Gastrocnemius medialis (tissue), 4 donors: Measurements from ENCODE around the gene GABRB1. TPM values are rescaled to one million over a fixed set of nuclear protein-coding genes. Genes with fewer than 3 reads are reported as not detected.

Experiments
- ATAC-seq, 2 donors: fragments of 150-250 bp; one replicate each; pipeline ENCODE4 v1.9.1; 2016
- DNase-seq, 2 donors: peaks; one replicate each; pipeline ENCODE4 v3.0.0-alpha.2; 2019
- H3K27ac ChIP-seq, 4 donors: fragments of 200-600 bp; sonication (generic); 1 replicate in 1 of 4; 2 replicates in 3 of 4; pipeline ENCODE4 v1.5.1; 2016 to 2018; ENCODE audit warnings: mild to moderate bottlenecking in 2 of 4, moderate library complexity in 1 of 4
- H3K27me3 ChIP-seq, 3 donors: fragments of 200-600 bp; sonication (generic) in 2 of 3; 1 replicate in 1 of 3; 2 replicates in 2 of 3; pipeline versions ENCODE4 v1.5.1 to v1.6.0; 2016 to 2019; ENCODE audit warnings: mild to moderate bottlenecking in 1 of 3, moderate library complexity in 1 of 3
- H3K36me3 ChIP-seq, 2 donors: fragments of 200-600 bp; sonication (generic) in 1 of 2; one replicate each; pipeline ENCODE4 v1.5.1; 2017 to 2018
- H3K4me1 ChIP-seq, 2 donors: fragments of 200-600 bp; sonication (generic) in 1 of 2; one replicate each; pipeline ENCODE4 v1.5.1; 2016 to 2017; ENCODE audit warnings: mild to moderate bottlenecking in 2 of 2
- H3K4me3 ChIP-seq, 4 donors: fragments of 200-600 bp; sonication (generic) in 3 of 4; 1 replicate in 1 of 4; 2 replicates in 3 of 4; pipeline ENCODE4 v1.5.1; 2016 to 2019; ENCODE audit warnings: mild to moderate bottlenecking in 2 of 4
- H3K9me3 ChIP-seq, 3 donors: fragments of 200-600 bp; sonication (generic) in 2 of 3; 1 replicate in 1 of 3; 2 replicates in 2 of 3; pipeline ENCODE4 v1.5.1; 2016 to 2019
- CTCF ChIP-seq, 5 experiments: fragments of 450-650 bp in 3 of 5; fragments of 200-600 bp in 2 of 5; sonication (generic) in 2 of 5; IDR thresholded peaks in 4 of 5; conservative IDR thresholded peaks in 1 of 5; 1 replicate in 4 of 5; 2 replicates in 1 of 5; pipeline ENCODE4 v1.5.1; 2016 to 2019; ENCODE audit warnings: antibody characterized with exemption in 5 of 5, mild to moderate bottlenecking in 3 of 5, moderate library complexity in 3 of 5
- POLR2A ChIP-seq, 2 donors: fragments of 450-650 bp; IDR thresholded peaks; one replicate each; pipeline ENCODE4 v1.6.1; 2017; ENCODE audit warnings: antibody characterized with exemption in 2 of 2, mild to moderate bottlenecking in 2 of 2, moderate library complexity in 2 of 2
- in situ Hi-C, 4 donors: fragments of 200-750 bp; cut with MboI; loops; one replicate each; pipeline versions ENCODE4 v1.15.0 to v1.8.0; 2017; ENCODE audit warnings: low sequenced_read_pairs in 4 of 4
- intact Hi-C: fragments of 100-400 bp; cut with DNase I; formaldehyde crosslinking; loops from one replicate; pipeline ENCODE4 v1.15.1; 2023; ENCODE audit warnings: low total_unique reads
- total RNA-seq, 4 donors: library from RNA; depleted of rRNA; stranded (reverse); fragments of >200 nt; gene quantifications; one replicate each; pipeline versions ENCODE4 v1.1.0 to v1.2.3, GENCODE V29; 2016

GABRB1 gene
- total RNA-seq, 4 donors from 2014 or later: not detected

GRCh38 chr4:47391256-47391655 lies 359.9 kb downstream of the GABRB1 start:
- in situ Hi-C loops (no loop called here), intact Hi-C loops (no loop called here)
- Histone ChIP-seq H3K4me3 (no peak overlapping the region), H3K27ac (no peak overlapping the region), H3K36me3 (no peaks in the 10 kb centered on the region), H3K9me3 (no peaks in the 10 kb centered on the region), H3K27me3 (no peaks in the 10 kb centered on the region), H3K4me1 (no peaks in the 10 kb centered on the region)
- DNase-seq (no peak), ATAC-seq (no peak)
- TF ChIP-seq POLR2A (IDR thresholded peaks at IDR 0.05) (no peak), CTCF (IDR thresholded peaks at IDR 0.05 in 4 of 5, conservative IDR thresholded peaks at IDR 0.05 in 1 of 5) (no peak)

GRCh38 chr4:47406408-47406807 lies 375.0 kb downstream of the GABRB1 start:
- intact Hi-C loops: no loop called here
- Histone ChIP-seq H3K4me1 (no peaks in the 10 kb centered on the region), H3K27ac (no peak overlapping the region), H3K36me3 (no peaks in the 10 kb centered on the region), H3K27me3 (no peaks in the 10 kb centered on the region), H3K4me3 (no peak overlapping the region), H3K9me3 (no peaks in the 10 kb centered on the region)
- TF ChIP-seq CTCF (IDR thresholded peaks at IDR 0.05 in 4 of 5, conservative IDR thresholded peaks at IDR 0.05 in 1 of 5) (no peak), POLR2A (IDR thresholded peaks at IDR 0.05) (no peak)
- DNase-seq (no peak), ATAC-seq (no peak)
- in situ Hi-C loops: no loop called here

- intact Hi-C loops: no loop called here
- H3K27ac ChIP-seq: no peak overlapping the region
These were observed 378.9 kb downstream of the GABRB1 start for GRCh38 chr4:47410271-47410670.

GRCh38 chr4:47413521-47413920 lies 382.2 kb downstream of the GABRB1 start:
- intact Hi-C loops: no loop called here
- no peak overlapping the region for H3K27ac ChIP-seq

More at GRCh38 chr4:47410271-47410670, 378.9 kb downstream of the GABRB1 start:
- no peak for TF ChIP-seq CTCF (IDR thresholded peaks at IDR 0.05 in 4 of 5, conservative IDR thresholded peaks at IDR 0.05 in 1 of 5)
- no peak for TF ChIP-seq POLR2A (IDR thresholded peaks at IDR 0.05)
- H3K36me3 ChIP-seq: no peaks in the 10 kb centered on the region
- H3K27me3 ChIP-seq: no peaks in the 10 kb centered on the region
- no peaks in the 10 kb centered on the region for H3K4me1 ChIP-seq
- no peaks in the 10 kb centered on the region for H3K9me3 ChIP-seq
- in situ Hi-C loops: no loop called here
- DNase-seq (no peak), ATAC-seq (no peak)
- H3K4me3 ChIP-seq: no peak overlapping the region

More at GRCh38 chr4:47413521-47413920, 382.2 kb downstream of the GABRB1 start:
- DNase-seq (no peak), ATAC-seq (no peak)
- no peaks in the 10 kb centered on the region for H3K9me3 ChIP-seq
- no peaks in the 10 kb centered on the region for H3K36me3 ChIP-seq
- in situ Hi-C loops: no loop called here
- TF ChIP-seq POLR2A (IDR thresholded peaks at IDR 0.05): no peak
- TF ChIP-seq CTCF (IDR thresholded peaks at IDR 0.05 in 4 of 5, conservative IDR thresholded peaks at IDR 0.05 in 1 of 5): no peak
- no peak overlapping the region for H3K4me3 ChIP-seq
- no peaks in the 10 kb centered on the region for H3K27me3 ChIP-seq
- no peaks in the 10 kb centered on the region for H3K4me1 ChIP-seq
